Stimulated activated CD4-positive, alpha-beta T cell treated with anti-CD3 and anti-CD28 coated beads, Interleukin-2, amount 100 ng/mL, for 48 hours (primary cell): ENCODE data around the gene DMRT1.

Source experiments
- DNase-seq, 2 donors: peaks; one replicate each; pipeline ENCODE4 v3.0.0-alpha.2; 2020

DMRT1 gene

GRCh38 chr9:1005043-1005667 is 163.7 kb downstream of the DMRT1 start:
- DNase-seq = no peak

GRCh38 chr9:1007312-1007711 is 165.8 kb downstream of the DMRT1 start:
- DNase-seq = no peak

DNA sequence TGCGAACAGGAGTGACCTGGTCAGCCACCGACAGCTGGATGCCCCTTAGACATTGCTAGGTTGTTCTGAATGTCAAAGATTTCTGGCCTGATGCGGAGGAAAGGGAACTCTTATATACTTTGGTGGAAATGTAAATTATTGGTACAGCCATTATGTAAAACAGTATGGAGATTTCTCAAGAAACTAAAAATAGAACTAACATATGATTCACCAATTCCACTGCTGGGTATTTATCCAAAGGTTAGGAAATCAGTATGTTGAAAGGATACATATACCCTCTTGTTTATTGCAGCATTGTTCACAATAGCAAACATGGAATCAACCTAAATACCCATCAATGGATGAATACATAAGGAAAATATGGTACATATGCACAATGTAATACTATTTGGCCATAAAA is 166.7 kb downstream of the DMRT1 start:
- no peak for DNase-seq

- peak; percentile 79 to 85 for DNase-seq
Observed at GRCh38 chr9:1009101-1009707, 167.7 kb downstream of the DMRT1 start.

- DNase-seq = no peak
Observed at GRCh38 chr9:1013021-1013420, 171.5 kb downstream of the DMRT1 start.

GRCh38 chr9:1014225-1014624 is 172.7 kb downstream of the DMRT1 start:
- DNase-seq = no peak

GRCh38 chr9:1014640-1015039 is 173.1 kb downstream of the DMRT1 start:
- no peak for DNase-seq

GRCh38 chr9:1018121-1018520 is 176.6 kb downstream of the DMRT1 start:
- no peak for DNase-seq
